PC-3 (cell line): ENCODE measurements around the gene COL5A2.

Experiments used
- EZH2 ChIP-seq: fragments of 300-600 bp; sonication (generic); IDR thresholded peaks from one replicate; pipeline ENCODE4 v1.6.1; 2017; ENCODE audit warnings: antibody characterized with exemption, mild to moderate bottlenecking, low read length; ENCODE audit not compliant: unreplicated experiment
- TF ChIP-seq, protein P1 (sequence below): fragments of 300-600 bp; sonication (generic); conservative IDR thresholded peaks from 2 replicates; pipeline ENCODE4 v1.5.1; 2017; ENCODE audit warnings: antibody characterized with exemption, low read depth, mild to moderate bottlenecking, low read length

DNA sequence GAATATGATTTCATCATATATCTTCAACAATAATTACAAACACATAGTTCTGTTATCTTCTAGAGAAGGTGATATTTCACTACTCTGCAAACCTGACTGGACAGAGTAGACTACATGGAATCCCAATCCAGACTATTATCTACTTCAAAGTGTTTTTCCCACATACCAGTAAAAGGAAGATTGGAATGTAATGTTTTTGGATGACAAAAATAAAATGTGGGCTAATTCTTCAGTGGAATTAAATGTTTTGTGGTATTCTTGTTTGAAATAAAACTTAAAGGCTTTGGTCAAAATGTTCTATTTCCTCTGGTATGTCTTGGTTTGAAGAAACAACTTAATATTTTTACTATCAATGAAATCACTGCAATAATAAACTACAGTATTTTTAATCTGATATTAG lies 22.1 kb downstream of the COL5A2 start:
- no peak for TF ChIP-seq EZH2
- TF ChIP-seq, protein P1, sequence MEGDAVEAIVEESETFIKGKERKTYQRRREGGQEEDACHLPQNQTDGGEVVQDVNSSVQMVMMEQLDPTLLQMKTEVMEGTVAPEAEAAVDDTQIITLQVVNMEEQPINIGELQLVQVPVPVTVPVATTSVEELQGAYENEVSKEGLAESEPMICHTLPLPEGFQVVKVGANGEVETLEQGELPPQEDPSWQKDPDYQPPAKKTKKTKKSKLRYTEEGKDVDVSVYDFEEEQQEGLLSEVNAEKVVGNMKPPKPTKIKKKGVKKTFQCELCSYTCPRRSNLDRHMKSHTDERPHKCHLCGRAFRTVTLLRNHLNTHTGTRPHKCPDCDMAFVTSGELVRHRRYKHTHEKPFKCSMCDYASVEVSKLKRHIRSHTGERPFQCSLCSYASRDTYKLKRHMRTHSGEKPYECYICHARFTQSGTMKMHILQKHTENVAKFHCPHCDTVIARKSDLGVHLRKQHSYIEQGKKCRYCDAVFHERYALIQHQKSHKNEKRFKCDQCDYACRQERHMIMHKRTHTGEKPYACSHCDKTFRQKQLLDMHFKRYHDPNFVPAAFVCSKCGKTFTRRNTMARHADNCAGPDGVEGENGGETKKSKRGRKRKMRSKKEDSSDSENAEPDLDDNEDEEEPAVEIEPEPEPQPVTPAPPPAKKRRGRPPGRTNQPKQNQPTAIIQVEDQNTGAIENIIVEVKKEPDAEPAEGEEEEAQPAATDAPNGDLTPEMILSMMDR, result no peak
